ENCODE data around the gene SPDEF. TPM values are rescaled to one million over a fixed set of nuclear protein-coding genes. Genes with fewer than 3 reads are reported as not detected.

Gene SPDEF
- total RNA-seq, 1 experiment from 2014 or later: not detected

DNA sequence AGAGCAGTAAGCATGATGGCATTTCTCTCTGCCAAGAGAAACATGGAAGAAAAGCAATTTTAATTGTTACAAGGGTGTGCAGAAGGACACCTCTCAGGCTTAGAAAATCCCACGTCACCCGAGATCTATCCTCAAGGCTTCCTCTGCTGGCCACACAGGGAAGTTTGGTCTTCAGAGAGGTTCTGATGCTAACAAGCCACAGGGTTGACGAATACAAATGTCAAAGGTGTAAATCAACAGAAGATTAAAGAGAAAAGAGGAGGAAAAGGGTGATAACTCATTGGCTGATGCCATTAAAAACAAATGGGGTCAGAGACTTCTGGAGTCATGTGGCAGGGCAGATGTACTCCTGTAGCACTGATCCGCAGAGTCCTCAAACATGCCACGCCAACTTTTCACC is 33.6 kb upstream of the SPDEF start:
- TF ChIP-seq, protein P1, sequence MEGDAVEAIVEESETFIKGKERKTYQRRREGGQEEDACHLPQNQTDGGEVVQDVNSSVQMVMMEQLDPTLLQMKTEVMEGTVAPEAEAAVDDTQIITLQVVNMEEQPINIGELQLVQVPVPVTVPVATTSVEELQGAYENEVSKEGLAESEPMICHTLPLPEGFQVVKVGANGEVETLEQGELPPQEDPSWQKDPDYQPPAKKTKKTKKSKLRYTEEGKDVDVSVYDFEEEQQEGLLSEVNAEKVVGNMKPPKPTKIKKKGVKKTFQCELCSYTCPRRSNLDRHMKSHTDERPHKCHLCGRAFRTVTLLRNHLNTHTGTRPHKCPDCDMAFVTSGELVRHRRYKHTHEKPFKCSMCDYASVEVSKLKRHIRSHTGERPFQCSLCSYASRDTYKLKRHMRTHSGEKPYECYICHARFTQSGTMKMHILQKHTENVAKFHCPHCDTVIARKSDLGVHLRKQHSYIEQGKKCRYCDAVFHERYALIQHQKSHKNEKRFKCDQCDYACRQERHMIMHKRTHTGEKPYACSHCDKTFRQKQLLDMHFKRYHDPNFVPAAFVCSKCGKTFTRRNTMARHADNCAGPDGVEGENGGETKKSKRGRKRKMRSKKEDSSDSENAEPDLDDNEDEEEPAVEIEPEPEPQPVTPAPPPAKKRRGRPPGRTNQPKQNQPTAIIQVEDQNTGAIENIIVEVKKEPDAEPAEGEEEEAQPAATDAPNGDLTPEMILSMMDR (IDR thresholded peaks at IDR 0.05; ENCODE audit: unreplicated experiment): no peak
- intact Hi-C loops (cut with micrococcal nuclease): no loop called here
- H3K27me3 Mint-ChIP-seq (ENCODE audit: insufficient read depth, unreplicated experiment): no peaks in the 10 kb centered on the region
- no peak for DNase-seq (ENCODE audit: unreplicated experiment)
- BruUV-seq (replicated peaks): no TSS peak
- ChIA-PET CTCF (no interaction called here), POLR2A (no interaction called here)
- H3K9me3 Mint-ChIP-seq (ENCODE audit: unreplicated experiment): no peaks in the 10 kb centered on the region
- no peak overlapping the region for H3K4me3 Mint-ChIP-seq (ENCODE audit: unreplicated experiment)
- peaks cover 21% of the 10 kb centered on the region for H3K36me3 Mint-ChIP-seq (ENCODE audit: insufficient read depth, unreplicated experiment)
- no peak overlapping the region for H3K27ac Mint-ChIP-seq (ENCODE audit: low read depth, unreplicated experiment)
- peaks cover 15% of the 10 kb centered on the region for H3K4me1 Mint-ChIP-seq (ENCODE audit: insufficient read depth, unreplicated experiment)

DNA sequence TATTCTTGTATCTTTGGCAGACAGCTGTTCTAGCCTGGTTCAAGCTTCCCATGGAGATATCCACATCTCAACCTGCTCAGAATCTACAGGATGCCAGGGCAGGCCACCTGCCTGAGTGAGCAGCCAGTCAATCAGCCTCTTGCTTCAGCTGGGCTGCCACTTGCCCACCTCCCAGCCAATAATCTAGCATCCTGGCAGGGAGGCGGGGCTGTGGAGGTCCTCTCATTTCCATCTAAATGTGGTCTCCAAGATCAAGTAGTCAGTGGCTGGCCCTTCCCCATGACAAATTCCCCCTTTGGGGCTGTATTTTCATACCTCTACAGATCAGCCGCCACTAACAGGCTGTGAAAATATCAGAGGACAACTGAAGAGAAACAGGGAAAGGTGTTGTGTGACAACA is 33.0 kb upstream of the SPDEF start:
- H3K27ac Mint-ChIP-seq (ENCODE audit: low read depth, unreplicated experiment): no peak overlapping the region
- ChIA-PET CTCF (interaction anchor here (0.9 kb wide), 1 partner anchor 20 kb away, joined by 3 read pairs; no protein-coding TSS in a partner anchor), POLR2A (no interaction called here)
- no peak overlapping the region for H3K4me3 Mint-ChIP-seq (ENCODE audit: unreplicated experiment)
- DNase-seq (ENCODE audit: unreplicated experiment): no peak
- H3K27me3 Mint-ChIP-seq (ENCODE audit: insufficient read depth, unreplicated experiment): no peaks in the 10 kb centered on the region
- no peaks in the 10 kb centered on the region for H3K9me3 Mint-ChIP-seq (ENCODE audit: unreplicated experiment)
- peaks cover 21% of the 10 kb centered on the region for H3K36me3 Mint-ChIP-seq (ENCODE audit: insufficient read depth, unreplicated experiment)
- TF ChIP-seq, protein P1 (IDR thresholded peaks at IDR 0.05; ENCODE audit: unreplicated experiment): no peak
- H3K4me1 Mint-ChIP-seq (ENCODE audit: insufficient read depth, unreplicated experiment): peaks cover 16% of the 10 kb centered on the region
- no TSS peak for BruUV-seq (replicated peaks)
- intact Hi-C loops (cut with micrococcal nuclease): no loop called here

GRCh38 chr6:34587851-34588250 is 31.7 kb upstream of the SPDEF start:
- Mint-ChIP-seq H3K27me3 (ENCODE audit: insufficient read depth, unreplicated experiment) (no peaks in the 10 kb centered on the region), H3K9me3 (ENCODE audit: unreplicated experiment) (no peaks in the 10 kb centered on the region), H3K36me3 (ENCODE audit: insufficient read depth, unreplicated experiment) (peaks cover 15% of the 10 kb centered on the region), H3K27ac (ENCODE audit: low read depth, unreplicated experiment) (peak overlapping the region; percentile 35), H3K4me1 (ENCODE audit: insufficient read depth, unreplicated experiment) (peaks cover 16% of the 10 kb centered on the region), H3K4me3 (ENCODE audit: unreplicated experiment) (no peak overlapping the region)
- no TSS peak for BruUV-seq (replicated peaks)
- intact Hi-C loops (cut with micrococcal nuclease): no loop called here
- TF ChIP-seq, protein P1 (IDR thresholded peaks at IDR 0.05; ENCODE audit: unreplicated experiment): no peak
- CTCF ChIA-PET: interaction anchor here (0.8 to 1.0 kb wide), 2 partner anchors 127 to 426 kb away, joined by 3 to 4 read pairs; no protein-coding TSS in a partner anchor
- POLR2A ChIA-PET: interaction anchor here (1.7 kb wide), 1 partner anchor 10 kb away, joined by 4 read pairs; no protein-coding TSS in a partner anchor
- no peak for DNase-seq (ENCODE audit: unreplicated experiment)

DNA sequence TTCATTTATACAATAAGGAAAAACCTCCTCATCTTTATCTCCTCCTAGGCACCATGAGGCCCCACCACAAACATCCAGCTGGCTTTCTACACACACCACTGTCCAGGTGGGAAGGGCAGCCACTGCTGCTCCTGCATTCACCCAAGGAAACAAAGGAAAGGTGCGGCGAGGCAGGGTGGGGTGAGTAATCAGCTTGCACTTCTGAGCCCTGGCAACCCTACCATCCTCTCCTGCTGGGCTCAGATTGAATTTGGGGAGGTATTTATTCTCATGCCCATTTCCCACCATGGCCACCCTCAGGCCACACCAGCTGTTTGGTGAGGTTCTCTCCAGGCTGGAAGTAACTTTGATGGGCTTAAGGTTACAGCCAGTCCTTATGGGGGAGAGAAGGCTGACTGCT is 31.2 kb upstream of the SPDEF start:
- intact Hi-C loops (cut with micrococcal nuclease): no loop called here
- no peaks in the 10 kb centered on the region for H3K27me3 Mint-ChIP-seq (ENCODE audit: insufficient read depth, unreplicated experiment)
- ChIA-PET POLR2A (interaction anchor here (0.6 to 1.7 kb wide), 3 partner anchors 10 to 652 kb away, joined by 3 to 4 read pairs (median 4); no protein-coding TSS in a partner anchor), CTCF (interaction anchor here (0.6 to 1.0 kb wide), 2 partner anchors 41 to 425 kb away, joined by 3 to 4 read pairs; no protein-coding TSS in a partner anchor)
- H3K36me3 Mint-ChIP-seq (ENCODE audit: insufficient read depth, unreplicated experiment): peaks cover 19% of the 10 kb centered on the region
- H3K4me3 Mint-ChIP-seq (ENCODE audit: unreplicated experiment): no peak overlapping the region
- DNase-seq (ENCODE audit: unreplicated experiment): peak; percentile 45
- BruUV-seq (replicated peaks): TSS peak; percentile 49
- H3K27ac Mint-ChIP-seq (ENCODE audit: low read depth, unreplicated experiment): no peak overlapping the region
- no peaks in the 10 kb centered on the region for H3K9me3 Mint-ChIP-seq (ENCODE audit: unreplicated experiment)
- H3K4me1 Mint-ChIP-seq (ENCODE audit: insufficient read depth, unreplicated experiment): peaks cover 16% of the 10 kb centered on the region
- TF ChIP-seq, protein P1 (IDR thresholded peaks at IDR 0.05; ENCODE audit: unreplicated experiment): no peak

Measured in MCF 10A (cell line).